ENCODE results near the gene CSTA.

CSTA gene, protein sequence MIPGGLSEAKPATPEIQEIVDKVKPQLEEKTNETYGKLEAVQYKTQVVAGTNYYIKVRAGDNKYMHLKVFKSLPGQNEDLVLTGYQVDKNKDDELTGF

DNA sequence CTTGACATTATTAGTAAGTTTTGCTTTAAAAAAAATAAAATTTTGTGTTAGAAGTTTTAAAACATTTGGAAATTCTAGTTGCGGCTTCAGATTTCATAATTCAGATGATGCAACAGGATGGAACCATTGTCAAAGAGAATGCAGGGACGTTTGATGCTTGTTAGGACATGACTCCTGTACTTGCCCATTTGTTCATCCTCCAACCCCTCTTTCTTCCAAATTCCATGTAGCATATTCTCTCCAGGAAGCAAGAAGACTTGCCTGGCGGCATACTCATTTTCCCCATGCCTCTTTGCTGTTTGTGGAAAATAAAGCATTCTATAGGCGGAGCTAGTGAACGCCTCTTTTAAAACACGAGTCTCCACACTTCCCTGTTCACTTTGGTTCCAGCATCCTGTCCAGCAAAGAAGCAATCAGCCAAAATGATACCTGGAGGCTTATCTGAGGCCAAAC, at the start of gene CSTA:
Gene CSTA, plus strand, starts transcription at position 378 of the 453 bp plus-strand sequence. Its CDS starts 45 bp downstream, at position 423.
- no peak for DNase-seq (ENCODE audit: low read depth)

DNA sequence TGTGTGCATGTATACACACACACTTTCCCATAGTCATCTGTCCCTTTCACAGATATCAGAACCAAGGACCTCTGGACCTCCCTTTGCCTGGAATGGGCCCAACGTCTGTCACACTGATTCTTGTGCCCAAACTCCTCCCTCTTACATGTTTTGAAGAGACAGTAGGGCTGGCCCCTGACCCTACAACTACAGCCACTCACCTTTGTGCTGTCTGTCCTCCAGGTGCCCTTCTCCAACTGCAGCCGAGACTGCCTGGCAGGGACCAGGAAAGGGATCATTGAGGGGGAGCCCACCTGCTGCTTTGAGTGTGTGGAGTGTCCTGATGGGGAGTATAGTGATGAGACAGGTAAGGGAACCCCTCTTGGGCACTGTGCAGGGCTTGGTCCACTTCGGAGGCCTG, 43.2 kb upstream of the CSTA start:
- DNase-seq (ENCODE audit: low read depth) = no peak

DNA sequence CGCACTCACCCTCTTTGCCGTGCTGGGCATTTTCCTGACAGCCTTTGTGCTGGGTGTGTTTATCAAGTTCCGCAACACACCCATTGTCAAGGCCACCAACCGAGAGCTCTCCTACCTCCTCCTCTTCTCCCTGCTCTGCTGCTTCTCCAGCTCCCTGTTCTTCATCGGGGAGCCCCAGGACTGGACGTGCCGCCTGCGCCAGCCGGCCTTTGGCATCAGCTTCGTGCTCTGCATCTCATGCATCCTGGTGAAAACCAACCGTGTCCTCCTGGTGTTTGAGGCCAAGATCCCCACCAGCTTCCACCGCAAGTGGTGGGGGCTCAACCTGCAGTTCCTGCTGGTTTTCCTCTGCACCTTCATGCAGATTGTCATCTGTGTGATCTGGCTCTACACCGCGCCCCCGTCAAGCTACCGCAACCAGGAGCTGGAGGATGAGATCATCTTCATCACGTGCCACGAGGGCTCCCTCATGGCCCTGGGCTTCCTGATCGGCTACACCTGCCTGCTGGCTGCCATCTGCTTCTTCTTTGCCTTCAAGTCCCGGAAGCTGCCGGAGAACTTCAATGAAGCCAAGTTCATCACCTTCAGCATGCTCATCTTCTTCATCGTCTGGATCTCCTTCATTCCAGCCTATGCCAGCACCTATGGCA, 41.1 kb upstream of the CSTA start:
- DNase-seq (ENCODE audit: low read depth) = no peak

DNA sequence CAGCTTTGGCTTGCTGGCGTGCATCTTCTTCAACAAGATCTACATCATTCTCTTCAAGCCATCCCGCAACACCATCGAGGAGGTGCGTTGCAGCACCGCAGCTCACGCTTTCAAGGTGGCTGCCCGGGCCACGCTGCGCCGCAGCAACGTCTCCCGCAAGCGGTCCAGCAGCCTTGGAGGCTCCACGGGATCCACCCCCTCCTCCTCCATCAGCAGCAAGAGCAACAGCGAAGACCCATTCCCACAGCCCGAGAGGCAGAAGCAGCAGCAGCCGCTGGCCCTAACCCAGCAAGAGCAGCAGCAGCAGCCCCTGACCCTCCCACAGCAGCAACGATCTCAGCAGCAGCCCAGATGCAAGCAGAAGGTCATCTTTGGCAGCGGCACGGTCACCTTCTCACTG, 40.6 kb upstream of the CSTA start:
- DNase-seq (ENCODE audit: low read depth) = no peak

DNA sequence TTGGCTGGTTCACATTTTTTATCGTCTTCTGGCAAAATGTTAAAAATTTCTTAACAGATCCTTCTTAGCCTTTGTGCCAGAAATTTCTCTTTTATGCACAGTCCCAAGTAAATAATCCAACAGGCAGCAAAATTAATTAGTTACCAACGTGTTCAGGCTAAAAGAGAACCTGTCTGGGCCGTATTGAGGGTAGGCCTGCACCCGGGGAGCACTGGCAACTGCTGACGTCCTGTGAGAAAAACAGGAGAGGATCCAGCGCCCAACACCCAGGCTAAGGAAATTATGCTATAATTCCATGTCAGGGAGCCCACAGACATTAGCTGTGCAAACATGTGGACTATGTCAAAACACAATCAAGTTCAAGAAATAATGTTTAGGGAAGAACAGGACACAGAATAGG, 30.7 kb upstream of the CSTA start:
- DNase-seq (ENCODE audit: low read depth) = no peak

DNA sequence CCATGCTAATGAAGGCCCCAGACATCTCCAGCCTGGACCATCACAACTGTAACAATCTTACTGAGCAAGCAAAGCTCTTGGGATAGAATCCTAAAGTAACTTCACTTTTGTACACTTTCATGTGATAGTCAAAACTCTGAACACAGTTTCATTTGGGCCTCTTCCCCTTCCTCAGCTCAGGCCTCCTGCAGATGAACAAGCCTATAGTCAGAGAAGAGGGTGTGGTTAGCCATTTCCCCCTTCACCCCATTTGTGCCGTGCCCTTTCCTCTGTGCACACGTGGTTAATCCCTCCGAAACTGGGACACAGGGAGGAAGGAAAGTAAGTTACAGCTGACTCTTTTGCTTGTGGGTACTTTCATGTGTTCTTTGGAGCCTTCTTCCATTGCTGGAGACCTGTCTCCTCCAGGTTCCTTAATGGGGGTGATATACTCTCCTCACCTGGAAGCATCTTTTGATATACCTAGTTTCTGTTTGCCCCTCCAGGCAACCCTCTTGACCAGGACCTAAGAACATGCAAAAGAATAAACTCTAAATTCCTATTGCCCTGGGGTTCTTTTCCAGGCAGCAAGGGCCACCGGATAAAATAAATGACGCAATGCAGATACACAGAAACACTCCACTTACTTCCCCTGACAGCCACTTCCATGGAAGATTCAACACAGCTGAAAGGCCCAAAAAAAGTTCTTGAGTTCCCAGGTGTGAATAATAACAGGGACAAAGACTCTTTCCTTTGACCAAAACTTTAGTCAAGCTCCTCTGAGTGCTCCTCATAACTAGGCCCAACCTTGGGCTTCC, 29.6 kb upstream of the CSTA start:
- DNase-seq (ENCODE audit: low read depth) = no peak

DNA sequence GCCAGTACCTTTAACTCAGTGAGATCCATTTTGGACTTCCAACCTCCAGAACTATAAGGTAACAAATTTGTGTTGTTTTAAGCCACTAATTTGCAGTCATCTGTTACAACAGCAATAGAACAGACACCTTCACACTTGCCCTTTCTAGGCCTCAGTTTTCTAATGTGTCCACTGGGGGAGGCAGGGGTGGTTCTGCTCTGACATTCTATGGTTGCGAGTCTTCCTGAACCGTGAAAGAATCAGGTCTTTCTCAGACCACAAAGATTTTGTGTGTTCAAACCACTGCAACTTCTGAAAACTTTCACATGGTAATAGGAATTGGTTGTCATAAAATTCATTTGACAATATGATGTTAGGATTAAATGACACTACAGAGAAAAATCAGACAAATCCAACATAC, 26.8 kb upstream of the CSTA start:
- DNase-seq (ENCODE audit: low read depth) = no peak

DNA sequence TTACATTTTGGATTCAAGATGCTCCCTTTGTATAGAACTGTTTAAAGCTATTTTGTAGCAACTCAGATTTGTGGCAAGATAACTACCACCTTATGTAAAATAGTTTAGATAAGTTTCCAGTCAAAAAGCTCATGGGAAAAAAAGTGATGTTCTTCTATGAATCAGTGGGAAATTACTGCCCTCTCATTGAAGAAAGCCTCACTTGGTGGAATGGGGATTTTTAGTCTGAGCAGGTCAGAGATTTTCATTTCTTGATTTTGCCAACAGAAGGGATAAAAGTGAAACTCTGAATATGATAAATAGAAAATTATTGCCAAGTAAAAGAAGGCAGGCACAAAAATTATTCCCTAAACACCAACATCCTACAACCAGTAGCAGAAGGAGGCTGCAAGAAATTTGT, 25.8 kb upstream of the CSTA start:
- DNase-seq (ENCODE audit: low read depth) = no peak

DNA sequence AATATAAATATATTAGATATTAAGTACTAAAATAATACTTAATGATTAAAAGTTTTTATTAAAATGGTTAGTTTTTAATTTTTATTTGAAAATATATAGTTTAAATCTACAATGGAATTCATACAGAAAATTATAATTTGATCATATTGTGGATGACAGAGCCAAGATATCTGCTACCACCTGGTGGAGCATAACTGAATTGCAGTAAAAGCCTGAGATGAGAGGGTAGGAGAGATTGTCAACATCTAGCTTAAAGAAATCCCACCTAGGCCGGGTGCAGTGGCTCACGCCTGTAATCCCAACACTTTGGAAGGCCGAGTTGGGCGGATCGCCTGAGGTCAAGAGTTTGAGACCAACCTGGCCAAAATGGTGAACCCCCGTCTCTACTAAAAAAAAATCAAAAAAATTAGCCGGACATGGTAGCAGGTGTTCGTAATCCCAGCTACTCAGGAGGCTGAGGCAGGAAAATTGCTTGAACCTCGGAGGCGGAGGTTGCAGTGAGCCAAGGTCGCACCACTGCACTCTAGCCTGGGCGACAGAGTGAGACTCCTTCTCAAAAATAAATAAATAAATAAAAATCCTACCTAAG, 25.1 kb upstream of the CSTA start:
- DNase-seq (ENCODE audit: low read depth) = no peak

DNA sequence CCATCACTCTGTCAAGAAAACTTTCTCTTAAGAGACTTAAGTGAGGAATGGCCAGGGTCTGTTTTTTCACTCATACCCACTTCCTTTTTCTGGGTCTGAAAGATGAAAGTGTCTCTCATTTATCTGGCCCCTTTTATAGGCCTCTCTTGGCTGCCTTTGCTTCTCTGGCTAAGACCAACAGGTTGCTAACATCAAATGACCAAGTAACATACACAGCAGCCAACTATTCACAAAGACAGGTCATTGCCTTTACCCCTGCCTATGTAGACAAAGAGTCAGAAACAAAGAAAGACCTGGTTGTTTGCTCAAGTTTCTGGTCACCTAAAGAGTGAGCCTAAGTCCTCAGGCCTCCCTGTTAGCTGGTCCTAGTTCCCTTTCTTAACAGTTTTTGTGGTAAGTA, 24.0 kb upstream of the CSTA start:
- DNase-seq (ENCODE audit: low read depth) = no peak

DNA sequence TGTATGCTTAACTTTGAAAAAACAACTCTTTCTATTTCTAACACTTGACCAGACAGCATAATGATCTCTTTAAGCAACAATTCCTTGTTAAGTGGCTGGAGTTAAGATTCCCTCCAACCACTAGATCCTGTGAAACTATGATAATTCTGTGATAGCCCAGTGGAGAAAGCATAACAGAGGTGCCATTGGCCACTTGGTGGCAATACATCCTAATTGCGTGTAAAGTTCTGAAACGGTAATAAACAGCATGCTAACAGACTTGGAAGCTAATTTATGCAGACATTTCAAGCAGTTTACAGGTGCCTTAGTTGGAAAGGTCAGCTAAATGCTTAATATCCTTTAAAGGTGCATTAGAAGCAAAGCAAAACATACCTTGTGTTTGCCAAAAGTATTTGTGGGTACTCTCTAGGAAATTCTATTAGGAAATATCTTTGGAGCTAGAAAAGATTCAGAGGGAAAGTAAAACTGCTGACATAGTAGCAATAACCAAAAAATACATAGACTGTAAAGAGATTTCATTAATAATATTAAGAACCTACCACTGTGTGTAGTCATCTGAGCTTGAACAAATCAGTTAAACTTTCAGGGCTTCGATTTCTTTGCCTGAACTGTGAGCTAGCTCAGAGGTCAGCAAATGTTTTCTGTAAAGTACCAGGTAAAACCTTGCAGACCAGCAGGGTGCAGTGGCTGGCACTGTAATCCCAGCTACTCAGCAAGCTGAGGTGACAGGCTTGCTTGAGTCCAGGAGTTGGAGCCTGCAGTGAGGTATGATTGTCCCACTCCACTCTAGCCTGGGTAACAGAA, 19.0 kb upstream of the CSTA start:
- no peak for DNase-seq (ENCODE audit: low read depth)

DNA sequence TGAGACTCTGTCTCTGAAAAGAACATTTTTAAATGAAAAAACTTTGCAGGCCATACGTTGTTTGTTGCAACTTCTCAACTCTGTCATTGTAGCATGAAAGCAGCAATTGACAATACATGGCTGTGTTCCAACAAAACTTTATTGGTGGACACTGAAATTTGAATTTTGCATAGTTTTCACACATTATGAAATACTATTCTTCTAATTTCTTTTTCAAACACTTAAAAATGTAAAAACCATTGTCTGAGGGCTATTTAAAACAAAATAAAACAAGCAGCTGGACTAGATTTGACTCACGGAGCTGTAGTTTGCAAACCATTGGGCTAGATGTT, 18.5 kb upstream of the CSTA start:
- DNase-seq (ENCODE audit: low read depth) = no peak

DNA sequence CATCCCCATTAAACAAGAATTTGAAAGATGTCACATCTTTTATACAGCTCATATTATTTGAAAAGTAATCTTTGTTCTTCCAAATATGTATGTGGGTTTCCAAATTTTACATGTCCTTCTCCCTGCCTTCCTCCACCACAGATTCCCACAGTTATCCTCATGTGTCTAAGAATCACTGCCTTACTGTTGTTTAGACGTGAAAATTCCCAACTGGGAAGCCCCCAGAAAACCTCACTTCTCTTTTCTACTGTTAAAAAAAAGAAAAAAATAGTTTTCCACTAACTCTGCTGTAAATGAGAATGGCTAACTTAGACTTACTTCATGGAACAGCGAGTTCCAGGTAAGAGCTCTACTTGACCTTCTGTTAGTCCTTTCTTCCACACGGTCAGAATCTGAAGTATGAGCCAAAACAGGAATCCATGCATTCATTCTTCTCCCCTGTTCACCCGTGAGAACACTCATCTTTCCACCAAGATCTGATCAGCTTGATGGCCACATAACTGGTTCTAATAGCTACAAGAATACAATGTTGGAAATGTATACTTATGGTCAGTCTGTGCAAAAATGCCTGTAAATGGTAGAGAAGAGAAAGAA, 17.9 kb upstream of the CSTA start:
- no peak for DNase-seq (ENCODE audit: low read depth)

DNA sequence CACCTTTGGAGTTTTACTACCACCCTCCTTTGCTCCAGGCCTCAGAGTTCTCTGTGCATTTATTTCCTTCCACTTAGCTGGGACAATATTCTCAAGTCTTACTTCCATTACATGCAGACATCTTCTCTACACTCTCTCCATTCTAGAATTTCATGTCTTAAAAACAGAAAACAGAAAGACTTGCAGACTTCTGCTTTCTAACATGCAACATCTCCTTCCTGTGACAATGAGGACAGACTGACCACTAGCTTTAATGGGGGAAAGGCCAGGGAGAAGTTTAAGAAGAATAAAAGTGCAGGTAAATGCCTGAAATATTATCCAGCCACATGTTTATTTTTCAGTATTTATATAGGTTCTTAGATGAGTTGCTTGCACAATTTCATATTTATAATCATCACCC, 17.1 kb upstream of the CSTA start:
- no peak for DNase-seq (ENCODE audit: low read depth)

DNA sequence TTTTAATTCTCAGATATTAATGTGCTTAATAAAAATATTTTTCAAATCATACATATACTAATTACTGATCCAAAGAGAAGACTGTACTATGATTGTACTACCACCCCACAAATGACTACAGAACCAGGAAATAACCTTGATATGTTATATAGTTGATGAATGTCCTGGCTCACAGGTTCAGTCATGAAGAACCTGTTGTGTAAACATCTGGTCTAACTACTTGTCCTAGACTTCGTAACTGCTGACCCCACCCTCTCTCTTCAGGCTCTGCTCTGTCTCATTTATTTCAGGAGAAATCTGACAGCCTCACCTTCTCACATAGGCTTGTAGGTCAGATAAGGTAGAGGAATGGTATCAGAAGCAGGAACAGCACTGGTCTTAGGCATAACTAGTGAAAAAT, 14.7 kb upstream of the CSTA start:
- no peak for DNase-seq (ENCODE audit: low read depth)

DNA sequence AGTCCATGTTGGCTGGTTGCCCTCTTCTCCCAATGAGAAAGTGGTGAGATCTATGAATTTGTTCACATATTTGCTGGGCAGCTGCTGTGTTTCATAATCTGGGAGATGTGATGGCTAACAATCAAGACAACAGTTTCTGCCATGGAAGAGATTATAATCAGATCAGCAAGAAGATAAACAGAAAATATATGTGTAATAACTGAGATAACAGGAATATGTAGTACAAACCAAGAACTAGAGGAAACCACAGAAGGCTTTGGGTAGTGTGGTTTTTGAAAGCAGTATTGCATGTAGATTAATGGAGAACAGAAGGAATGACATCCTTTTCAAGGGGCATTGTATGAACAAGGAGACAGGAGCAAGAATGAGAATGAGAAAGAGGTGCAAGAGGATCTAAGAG, 12.2 kb upstream of the CSTA start:
- no peak for DNase-seq (ENCODE audit: low read depth)

DNA sequence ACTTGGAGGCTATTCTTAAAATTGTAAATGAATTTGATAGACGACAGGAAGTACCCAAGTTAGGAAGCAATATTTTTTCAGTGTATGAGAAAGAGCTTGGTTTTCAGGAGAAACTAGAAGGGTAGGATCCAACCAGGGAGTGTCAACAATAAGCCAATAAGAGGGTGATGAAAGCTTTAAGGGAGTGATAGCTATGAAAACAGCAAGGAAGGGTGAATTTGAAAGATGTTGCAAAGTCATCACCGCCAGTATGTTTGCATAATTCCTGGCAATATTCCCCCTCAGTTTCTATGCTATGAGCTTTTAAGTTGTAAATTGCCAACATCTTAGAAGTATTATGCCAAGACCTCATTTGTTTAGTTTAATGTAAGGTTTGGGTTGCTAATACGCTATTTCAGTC, 11.8 kb upstream of the CSTA start:
- DNase-seq (ENCODE audit: low read depth) = no peak

DNA sequence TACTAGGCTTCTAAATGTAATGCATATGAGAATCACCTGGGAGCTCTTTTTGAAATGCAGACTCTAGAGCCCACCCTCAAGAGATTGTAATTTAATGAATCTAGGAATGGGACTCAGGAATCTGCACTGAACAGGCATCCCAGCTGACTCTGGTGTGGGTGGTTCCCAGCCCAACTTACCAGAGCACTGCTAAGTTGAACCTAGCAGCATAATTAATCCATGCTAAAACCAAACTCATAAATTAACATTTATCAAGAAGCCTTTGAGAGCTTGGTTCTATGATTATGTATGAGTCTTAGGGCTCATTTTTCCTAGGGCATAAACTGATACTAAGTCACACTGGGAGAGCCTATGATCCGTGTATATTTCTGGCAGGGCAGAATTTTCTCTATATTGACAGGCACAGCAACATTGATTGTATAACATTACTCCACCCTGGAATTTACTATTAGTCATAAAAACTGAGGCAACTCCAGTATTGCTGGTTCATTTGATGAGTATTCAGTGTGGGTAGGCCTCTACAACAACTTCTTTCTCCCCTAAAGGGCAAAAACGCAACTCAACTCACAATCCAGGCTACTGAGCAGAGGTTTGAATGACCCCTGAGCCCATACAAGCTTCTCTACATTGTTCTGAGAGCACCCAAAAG, 10.7 kb upstream of the CSTA start:
- no peak for DNase-seq (ENCODE audit: low read depth)

DNA sequence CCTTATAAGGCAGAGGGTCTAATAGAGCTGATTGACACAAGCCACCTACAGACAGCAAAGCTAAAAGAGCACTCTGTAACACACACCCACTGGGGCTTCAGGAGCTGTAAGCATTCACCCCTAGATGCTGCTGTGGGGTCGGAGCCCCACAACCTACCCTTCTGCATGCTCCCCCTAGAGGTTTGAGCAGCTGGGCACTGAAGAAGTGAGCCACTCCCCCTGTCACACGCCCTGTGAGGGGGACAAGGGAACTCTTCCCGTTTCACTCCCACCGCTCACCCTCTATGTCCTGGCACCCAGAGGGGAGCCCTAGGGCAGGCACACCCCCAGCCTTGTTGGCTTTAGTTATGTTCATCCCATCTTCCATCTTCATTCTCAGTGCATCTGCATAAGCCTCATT, 9.4 kb upstream of the CSTA start:
- DNase-seq (ENCODE audit: low read depth) = no peak

DNA sequence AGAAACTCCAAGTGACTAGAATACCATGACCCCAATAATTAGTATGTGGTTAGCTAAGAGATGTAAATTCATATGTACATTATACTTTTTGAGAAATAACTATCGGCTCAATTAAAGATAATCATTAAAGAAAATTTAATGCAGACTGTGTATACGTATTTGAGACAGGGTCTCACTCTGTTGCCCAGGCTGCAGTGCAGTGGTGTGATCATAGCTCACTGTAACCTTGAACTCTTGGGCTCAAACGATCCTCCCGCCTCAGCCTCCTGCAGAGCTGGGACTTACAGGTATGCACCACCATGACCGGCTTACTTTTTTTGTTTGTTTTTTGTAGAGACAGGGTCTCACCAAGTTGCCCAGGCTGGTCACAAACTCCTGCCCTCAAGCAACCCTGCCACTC, 8.7 kb upstream of the CSTA start:
- no peak for DNase-seq (ENCODE audit: low read depth)

DNA sequence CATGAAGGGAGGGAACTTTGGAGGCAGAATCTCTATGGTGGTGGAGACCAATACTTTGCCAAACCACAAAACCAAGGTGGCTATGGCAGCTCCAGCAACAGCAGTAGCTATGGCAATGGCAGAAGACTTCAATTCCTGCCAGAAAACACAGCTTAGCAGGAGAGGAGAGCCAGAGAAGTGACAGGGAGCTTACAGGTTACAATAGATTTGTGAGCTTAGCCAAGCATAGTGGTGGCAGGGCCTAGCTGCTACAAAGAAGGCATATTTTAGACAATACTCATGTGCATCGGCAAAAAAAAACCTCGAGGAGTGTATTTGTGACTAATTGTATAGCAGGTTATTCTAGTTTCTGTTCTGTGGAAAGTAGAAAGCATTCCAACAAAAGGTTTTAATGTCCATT, 6.4 kb upstream of the CSTA start:
- DNase-seq (ENCODE audit: low read depth) = no peak
